GM12801 (cell line): ENCODE measurements around the gene DDI2.

Experiments used
- CTCF ChIP-seq: IDR thresholded peaks from one replicate; pipeline ENCODE4 v1.5.1; 2011; ENCODE audit warnings: control low read depth; ENCODE audit not compliant: insufficient read length; ENCODE audit errors: extremely low read depth

Gene DDI2

GRCh38 chr1:15598436-15598835, 18.8 kb upstream of the DDI2 start:
- no peak for TF ChIP-seq CTCF

- TF ChIP-seq CTCF, result no peak
Measured at GRCh38 chr1:15603050-15603965, 13.9 kb upstream of the DDI2 start.

GRCh38 chr1:15605398-15606383, 11.6 kb upstream of the DDI2 start:
- TF ChIP-seq CTCF, result no peak

GRCh38 chr1:15609631-15610030, 7.6 kb upstream of the DDI2 start:
- TF ChIP-seq CTCF, result no peak

- TF ChIP-seq CTCF, result no peak
Measured at GRCh38 chr1:15610167-15610566, 7.1 kb upstream of the DDI2 start.

GRCh38 chr1:15616373-15617172, 685 bp upstream of the DDI2 start:
- no peak for TF ChIP-seq CTCF
